ENCODE measurements around the gene FDX1. TPM values are rescaled to one million over a fixed set of nuclear protein-coding genes. Genes with fewer than 3 reads are reported as not detected.

The FDX1 gene
- total RNA-seq, 1 experiment from 2014 or later = 9.9 TPM

DNA sequence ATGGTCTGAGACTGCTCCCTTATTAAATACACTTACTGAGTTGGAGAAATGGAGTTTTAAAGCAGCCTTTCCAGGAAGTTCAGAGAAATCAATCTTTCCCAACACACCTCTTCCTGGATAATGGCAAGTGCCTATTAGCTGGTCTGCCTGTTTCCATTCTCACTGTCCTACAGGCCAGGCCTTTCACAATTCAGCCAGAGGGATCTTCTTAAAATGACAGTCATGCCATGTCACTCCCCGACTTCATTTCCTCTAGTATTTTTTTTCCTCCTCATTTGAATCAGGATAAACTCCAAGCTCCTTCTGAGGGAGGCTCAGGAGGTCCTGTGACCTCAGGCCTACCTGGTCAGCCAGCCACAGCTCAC is 62.6 kb downstream of the FDX1 start:
- H3K9me3 Mint-ChIP-seq = peaks cover 25% of the 10 kb centered on the region
- H3K4me3 Mint-ChIP-seq = no peak overlapping the region
- H3K27ac Mint-ChIP-seq = peak overlapping the region; percentile 16
- H3K27me3 Mint-ChIP-seq (ENCODE audit: low read depth) = no peaks in the 10 kb centered on the region
- peaks cover 27% of the 10 kb centered on the region for H3K4me1 Mint-ChIP-seq
- H3K36me3 Mint-ChIP-seq = peaks cover 10% of the 10 kb centered on the region
- TF ChIP-seq GTF2I (CRISPR knock-in tag; conservative IDR thresholded peaks at IDR 0.05) (no peak), NFYB (CRISPR knock-in tag; conservative IDR thresholded peaks at IDR 0.05; ENCODE audit: low read depth) (no peak), ATF1 (CRISPR knock-in tag; IDR thresholded peaks at IDR 0.05) (no peak), ZNF121 (CRISPR knock-in tag; IDR thresholded peaks at IDR 0.05) (no peak), ZNF317 (CRISPR knock-in tag; IDR thresholded peaks at IDR 0.05; ENCODE audit: borderline replicate concordance, low read depth) (no peak), CBFB (CRISPR knock-in tag; IDR thresholded peaks at IDR 0.05; ENCODE audit: low read depth) (no peak), KAT7 (CRISPR knock-in tag; IDR thresholded peaks at IDR 0.05; ENCODE audit: borderline replicate concordance) (no peak)
- TF ChIP-seq, protein P1, sequence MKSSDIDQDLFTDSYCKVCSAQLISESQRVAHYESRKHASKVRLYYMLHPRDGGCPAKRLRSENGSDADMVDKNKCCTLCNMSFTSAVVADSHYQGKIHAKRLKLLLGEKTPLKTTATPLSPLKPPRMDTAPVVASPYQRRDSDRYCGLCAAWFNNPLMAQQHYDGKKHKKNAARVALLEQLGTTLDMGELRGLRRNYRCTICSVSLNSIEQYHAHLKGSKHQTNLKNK (CRISPR knock-in tag; IDR thresholded peaks at IDR 0.05) = no peak
- TF ChIP-seq, protein P2, sequence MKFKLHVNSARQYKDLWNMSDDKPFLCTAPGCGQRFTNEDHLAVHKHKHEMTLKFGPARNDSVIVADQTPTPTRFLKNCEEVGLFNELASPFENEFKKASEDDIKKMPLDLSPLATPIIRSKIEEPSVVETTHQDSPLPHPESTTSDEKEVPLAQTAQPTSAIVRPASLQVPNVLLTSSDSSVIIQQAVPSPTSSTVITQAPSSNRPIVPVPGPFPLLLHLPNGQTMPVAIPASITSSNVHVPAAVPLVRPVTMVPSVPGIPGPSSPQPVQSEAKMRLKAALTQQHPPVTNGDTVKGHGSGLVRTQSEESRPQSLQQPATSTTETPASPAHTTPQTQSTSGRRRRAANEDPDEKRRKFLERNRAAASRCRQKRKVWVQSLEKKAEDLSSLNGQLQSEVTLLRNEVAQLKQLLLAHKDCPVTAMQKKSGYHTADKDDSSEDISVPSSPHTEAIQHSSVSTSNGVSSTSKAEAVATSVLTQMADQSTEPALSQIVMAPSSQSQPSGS (CRISPR knock-in tag; IDR thresholded peaks at IDR 0.05; ENCODE audit: borderline replicate concordance, low read depth) = no peak
- TF ChIP-seq, protein P3, sequence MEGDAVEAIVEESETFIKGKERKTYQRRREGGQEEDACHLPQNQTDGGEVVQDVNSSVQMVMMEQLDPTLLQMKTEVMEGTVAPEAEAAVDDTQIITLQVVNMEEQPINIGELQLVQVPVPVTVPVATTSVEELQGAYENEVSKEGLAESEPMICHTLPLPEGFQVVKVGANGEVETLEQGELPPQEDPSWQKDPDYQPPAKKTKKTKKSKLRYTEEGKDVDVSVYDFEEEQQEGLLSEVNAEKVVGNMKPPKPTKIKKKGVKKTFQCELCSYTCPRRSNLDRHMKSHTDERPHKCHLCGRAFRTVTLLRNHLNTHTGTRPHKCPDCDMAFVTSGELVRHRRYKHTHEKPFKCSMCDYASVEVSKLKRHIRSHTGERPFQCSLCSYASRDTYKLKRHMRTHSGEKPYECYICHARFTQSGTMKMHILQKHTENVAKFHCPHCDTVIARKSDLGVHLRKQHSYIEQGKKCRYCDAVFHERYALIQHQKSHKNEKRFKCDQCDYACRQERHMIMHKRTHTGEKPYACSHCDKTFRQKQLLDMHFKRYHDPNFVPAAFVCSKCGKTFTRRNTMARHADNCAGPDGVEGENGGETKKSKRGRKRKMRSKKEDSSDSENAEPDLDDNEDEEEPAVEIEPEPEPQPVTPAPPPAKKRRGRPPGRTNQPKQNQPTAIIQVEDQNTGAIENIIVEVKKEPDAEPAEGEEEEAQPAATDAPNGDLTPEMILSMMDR (IDR thresholded peaks at IDR 0.05) = no peak
- TF ChIP-seq, protein P4, sequence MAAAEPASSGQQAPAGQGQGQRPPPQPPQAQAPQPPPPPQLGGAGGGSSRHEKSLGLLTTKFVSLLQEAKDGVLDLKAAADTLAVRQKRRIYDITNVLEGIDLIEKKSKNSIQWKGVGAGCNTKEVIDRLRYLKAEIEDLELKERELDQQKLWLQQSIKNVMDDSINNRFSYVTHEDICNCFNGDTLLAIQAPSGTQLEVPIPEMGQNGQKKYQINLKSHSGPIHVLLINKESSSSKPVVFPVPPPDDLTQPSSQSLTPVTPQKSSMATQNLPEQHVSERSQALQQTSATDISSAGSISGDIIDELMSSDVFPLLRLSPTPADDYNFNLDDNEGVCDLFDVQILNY (CRISPR knock-in tag; IDR thresholded peaks at IDR 0.05) = no peak
- TF ChIP-seq, protein P5, sequence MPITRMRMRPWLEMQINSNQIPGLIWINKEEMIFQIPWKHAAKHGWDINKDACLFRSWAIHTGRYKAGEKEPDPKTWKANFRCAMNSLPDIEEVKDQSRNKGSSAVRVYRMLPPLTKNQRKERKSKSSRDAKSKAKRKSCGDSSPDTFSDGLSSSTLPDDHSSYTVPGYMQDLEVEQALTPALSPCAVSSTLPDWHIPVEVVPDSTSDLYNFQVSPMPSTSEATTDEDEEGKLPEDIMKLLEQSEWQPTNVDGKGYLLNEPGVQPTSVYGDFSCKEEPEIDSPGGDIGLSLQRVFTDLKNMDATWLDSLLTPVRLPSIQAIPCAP (CRISPR knock-in tag; IDR thresholded peaks at IDR 0.05) = no peak
- TF ChIP-seq, protein P6, sequence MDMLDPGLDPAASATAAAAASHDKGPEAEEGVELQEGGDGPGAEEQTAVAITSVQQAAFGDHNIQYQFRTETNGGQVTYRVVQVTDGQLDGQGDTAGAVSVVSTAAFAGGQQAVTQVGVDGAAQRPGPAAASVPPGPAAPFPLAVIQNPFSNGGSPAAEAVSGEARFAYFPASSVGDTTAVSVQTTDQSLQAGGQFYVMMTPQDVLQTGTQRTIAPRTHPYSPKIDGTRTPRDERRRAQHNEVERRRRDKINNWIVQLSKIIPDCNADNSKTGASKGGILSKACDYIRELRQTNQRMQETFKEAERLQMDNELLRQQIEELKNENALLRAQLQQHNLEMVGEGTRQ (CRISPR knock-in tag; IDR thresholded peaks at IDR 0.05) = no peak
- no peak for ATAC-seq
- CTCF ChIA-PET = interaction anchor here (0.7 to 3.3 kb wide), 2 partner anchors 13 to 349 kb away, joined by 4 to 41 read pairs; no protein-coding TSS in a partner anchor
- POLR2A ChIA-PET = interaction anchor here (0.7 kb wide), 1 partner anchor 55 kb away, joined by 3 read pairs; no protein-coding TSS in a partner anchor
- DNase-seq (ENCODE audit: low spot score) = no peak

DNA sequence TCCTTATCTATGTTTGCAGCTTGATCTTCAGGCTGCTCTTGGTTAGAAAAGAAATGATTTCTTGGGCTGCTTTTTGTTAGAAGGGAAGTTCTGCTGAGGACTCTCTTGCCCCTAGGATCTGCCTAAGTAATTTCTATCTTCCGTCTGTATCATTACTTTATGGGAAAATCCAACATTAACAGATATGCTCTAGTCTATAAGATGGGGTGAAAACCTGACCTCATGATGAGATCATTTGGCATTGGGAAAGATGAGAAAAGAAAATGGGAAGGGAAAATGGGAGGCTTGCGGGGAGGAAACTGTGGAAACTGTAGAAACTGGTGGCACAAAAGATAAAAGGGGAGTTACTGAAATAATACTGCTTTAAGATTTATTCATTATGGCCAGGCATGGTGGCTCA is 63.6 kb downstream of the FDX1 start:
- ATAC-seq (no peak), DNase-seq (ENCODE audit: low spot score) (no peak)
- Mint-ChIP-seq H3K36me3 (peaks cover 10% of the 10 kb centered on the region), H3K27me3 (ENCODE audit: low read depth) (no peaks in the 10 kb centered on the region), H3K9me3 (peaks cover 25% of the 10 kb centered on the region), H3K4me3 (no peak overlapping the region), H3K27ac (no peak overlapping the region), H3K4me1 (peaks cover 31% of the 10 kb centered on the region)
- CTCF ChIA-PET = interaction anchor here (3.3 kb wide), 1 partner anchor 14 kb away, joined by 41 read pairs; no protein-coding TSS in a partner anchor
- POLR2A ChIA-PET = no interaction called here
- TF ChIP-seq, protein P6 (CRISPR knock-in tag; IDR thresholded peaks at IDR 0.05) = no peak
- TF ChIP-seq ZNF416 (CRISPR knock-in tag; IDR thresholded peaks at IDR 0.05) = no peak
- TF ChIP-seq, protein P7, sequence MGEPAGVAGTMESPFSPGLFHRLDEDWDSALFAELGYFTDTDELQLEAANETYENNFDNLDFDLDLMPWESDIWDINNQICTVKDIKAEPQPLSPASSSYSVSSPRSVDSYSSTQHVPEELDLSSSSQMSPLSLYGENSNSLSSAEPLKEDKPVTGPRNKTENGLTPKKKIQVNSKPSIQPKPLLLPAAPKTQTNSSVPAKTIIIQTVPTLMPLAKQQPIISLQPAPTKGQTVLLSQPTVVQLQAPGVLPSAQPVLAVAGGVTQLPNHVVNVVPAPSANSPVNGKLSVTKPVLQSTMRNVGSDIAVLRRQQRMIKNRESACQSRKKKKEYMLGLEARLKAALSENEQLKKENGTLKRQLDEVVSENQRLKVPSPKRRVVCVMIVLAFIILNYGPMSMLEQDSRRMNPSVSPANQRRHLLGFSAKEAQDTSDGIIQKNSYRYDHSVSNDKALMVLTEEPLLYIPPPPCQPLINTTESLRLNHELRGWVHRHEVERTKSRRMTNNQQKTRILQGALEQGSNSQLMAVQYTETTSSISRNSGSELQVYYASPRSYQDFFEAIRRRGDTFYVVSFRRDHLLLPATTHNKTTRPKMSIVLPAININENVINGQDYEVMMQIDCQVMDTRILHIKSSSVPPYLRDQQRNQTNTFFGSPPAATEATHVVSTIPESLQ (CRISPR knock-in tag; IDR thresholded peaks at IDR 0.05) = no peak
- TF ChIP-seq, protein P8, sequence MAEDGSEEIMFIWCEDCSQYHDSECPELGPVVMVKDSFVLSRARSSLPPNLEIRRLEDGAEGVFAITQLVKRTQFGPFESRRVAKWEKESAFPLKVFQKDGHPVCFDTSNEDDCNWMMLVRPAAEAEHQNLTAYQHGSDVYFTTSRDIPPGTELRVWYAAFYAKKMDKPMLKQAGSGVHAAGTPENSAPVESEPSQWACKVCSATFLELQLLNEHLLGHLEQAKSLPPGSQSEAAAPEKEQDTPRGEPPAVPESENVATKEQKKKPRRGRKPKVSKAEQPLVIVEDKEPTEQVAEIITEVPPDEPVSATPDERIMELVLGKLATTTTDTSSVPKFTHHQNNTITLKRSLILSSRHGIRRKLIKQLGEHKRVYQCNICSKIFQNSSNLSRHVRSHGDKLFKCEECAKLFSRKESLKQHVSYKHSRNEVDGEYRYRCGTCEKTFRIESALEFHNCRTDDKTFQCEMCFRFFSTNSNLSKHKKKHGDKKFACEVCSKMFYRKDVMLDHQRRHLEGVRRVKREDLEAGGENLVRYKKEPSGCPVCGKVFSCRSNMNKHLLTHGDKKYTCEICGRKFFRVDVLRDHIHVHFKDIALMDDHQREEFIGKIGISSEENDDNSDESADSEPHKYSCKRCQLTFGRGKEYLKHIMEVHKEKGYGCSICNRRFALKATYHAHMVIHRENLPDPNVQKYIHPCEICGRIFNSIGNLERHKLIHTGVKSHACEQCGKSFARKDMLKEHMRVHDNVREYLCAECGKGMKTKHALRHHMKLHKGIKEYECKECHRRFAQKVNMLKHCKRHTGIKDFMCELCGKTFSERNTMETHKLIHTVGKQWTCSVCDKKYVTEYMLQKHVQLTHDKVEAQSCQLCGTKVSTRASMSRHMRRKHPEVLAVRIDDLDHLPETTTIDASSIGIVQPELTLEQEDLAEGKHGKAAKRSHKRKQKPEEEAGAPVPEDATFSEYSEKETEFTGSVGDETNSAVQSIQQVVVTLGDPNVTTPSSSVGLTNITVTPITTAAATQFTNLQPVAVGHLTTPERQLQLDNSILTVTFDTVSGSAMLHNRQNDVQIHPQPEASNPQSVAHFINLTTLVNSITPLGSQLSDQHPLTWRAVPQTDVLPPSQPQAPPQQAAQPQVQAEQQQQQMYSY (CRISPR knock-in tag; IDR thresholded peaks at IDR 0.05) = no peak
- TF ChIP-seq RELA (CRISPR knock-in tag; IDR thresholded peaks at IDR 0.05; ENCODE audit: borderline replicate concordance) = no peak
- no peak for TF ChIP-seq ZNF232 (CRISPR knock-in tag; IDR thresholded peaks at IDR 0.05)
- TF ChIP-seq GABPB1 (CRISPR knock-in tag; IDR thresholded peaks at IDR 0.05) = no peak
- TF ChIP-seq, protein P9, sequence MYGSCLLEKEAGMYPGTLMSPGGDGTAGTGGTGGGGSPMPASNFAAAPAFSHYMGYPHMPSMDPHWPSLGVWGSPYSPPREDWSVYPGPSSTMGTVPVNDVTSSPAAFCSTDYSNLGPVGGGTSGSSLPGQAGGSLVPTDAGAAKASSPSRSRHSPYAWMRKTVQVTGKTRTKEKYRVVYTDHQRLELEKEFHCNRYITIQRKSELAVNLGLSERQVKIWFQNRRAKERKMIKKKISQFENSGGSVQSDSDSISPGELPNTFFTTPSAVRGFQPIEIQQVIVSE (CRISPR knock-in tag; IDR thresholded peaks at IDR 0.05; ENCODE audit: borderline replicate concordance) = no peak
- TF ChIP-seq HMGA2 (CRISPR knock-in tag; IDR thresholded peaks at IDR 0.05) = no peak

Measured in WTC11 (cell line).